Ovary (tissue), 3 donors: ENCODE data around the gene CCDC149.

Source experiments
- CTCF ChIP-seq, 3 donors: fragments of 450-650 bp in 2 of 3; fragments of 200-600 bp in 1 of 3; IDR thresholded peaks; one replicate each; pipeline versions ENCODE4 v1.5.1 to v1.8.0; 2016 to 2022; ENCODE audit warnings: antibody characterized with exemption in 3 of 3, mild to moderate bottlenecking in 1 of 3
- POLR2A ChIP-seq: fragments of 450-650 bp; IDR thresholded peaks from one replicate; pipeline ENCODE4 v1.6.1; 2017; ENCODE audit warnings: antibody characterized with exemption, mild to moderate bottlenecking, moderate library complexity
- donor health status: DM: no; HTN: no; CAD: no.

- TF ChIP-seq POLR2A (no peak), CTCF (IDR thresholded peaks at IDR 0.05) (no peak)
These were observed 36.4 kb downstream of the CCDC149 start for GRCh38 chr4:24876431-24876830.
